Cardiac fibroblast (primary cell): ENCODE results near the gene USP7.
A peak's percentile ranks its signal among the peaks of the same experiment; 100 is the strongest.

Experiments
- DNase-seq, 2 donors: peaks; one replicate each; pipeline versions ENCODE4 v3.0.0 to v3.0.0-alpha.2; 2010; ENCODE audit warnings: low read depth in 2 of 2
- H3K4me3 ChIP-seq, 2 donors: replicated peaks in 1 of 2; 1 replicate in 1 of 2; 2 replicates in 1 of 2; pipeline ENCODE4 v1.5.1; 2011; ENCODE audit warnings: low read depth in 2 of 2, low read length in 2 of 2, mild to moderate bottlenecking in 2 of 2, moderate library complexity in 1 of 2
- TF ChIP-seq, protein P1 (sequence below): IDR thresholded peaks from one replicate; pipeline ENCODE4 v1.5.1; 2011; ENCODE audit warnings: low read depth, mild to moderate bottlenecking, low read length, inconsistent platforms

USP7 gene

GRCh38 chr16:8958344-8959167 is 5.2 kb downstream of the USP7 start:
- DNase-seq: peak; percentile 36 to 65

GRCh38 chr16:8957509-8958157 is 6.1 kb downstream of the USP7 start:
- no peak for DNase-seq
- TF ChIP-seq, protein P1, sequence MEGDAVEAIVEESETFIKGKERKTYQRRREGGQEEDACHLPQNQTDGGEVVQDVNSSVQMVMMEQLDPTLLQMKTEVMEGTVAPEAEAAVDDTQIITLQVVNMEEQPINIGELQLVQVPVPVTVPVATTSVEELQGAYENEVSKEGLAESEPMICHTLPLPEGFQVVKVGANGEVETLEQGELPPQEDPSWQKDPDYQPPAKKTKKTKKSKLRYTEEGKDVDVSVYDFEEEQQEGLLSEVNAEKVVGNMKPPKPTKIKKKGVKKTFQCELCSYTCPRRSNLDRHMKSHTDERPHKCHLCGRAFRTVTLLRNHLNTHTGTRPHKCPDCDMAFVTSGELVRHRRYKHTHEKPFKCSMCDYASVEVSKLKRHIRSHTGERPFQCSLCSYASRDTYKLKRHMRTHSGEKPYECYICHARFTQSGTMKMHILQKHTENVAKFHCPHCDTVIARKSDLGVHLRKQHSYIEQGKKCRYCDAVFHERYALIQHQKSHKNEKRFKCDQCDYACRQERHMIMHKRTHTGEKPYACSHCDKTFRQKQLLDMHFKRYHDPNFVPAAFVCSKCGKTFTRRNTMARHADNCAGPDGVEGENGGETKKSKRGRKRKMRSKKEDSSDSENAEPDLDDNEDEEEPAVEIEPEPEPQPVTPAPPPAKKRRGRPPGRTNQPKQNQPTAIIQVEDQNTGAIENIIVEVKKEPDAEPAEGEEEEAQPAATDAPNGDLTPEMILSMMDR: no peak
- H3K4me3 ChIP-seq: no peak overlapping the region

More at GRCh38 chr16:8958344-8959167, 5.2 kb downstream of the USP7 start:
- peak overlapping the region in 1 of 2 donors; percentile 7 for H3K4me3 ChIP-seq
- TF ChIP-seq, protein P1: no peak

DNA sequence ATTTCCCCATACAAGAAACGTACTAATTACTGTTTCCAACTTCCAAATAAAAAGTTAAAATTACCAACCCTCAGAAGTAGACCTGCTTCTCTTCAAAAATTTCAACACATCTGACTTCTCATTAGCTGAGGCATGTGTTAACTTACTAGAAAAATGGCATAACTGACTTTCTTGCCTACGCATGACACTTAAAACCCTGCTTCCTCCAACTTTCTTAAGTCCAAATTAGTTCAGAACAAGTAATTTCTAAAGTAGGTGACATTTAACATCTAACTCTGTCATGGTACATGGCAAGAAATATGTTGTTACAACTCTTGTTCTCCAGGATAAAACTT is 6.7 kb downstream of the USP7 start:
- no peak overlapping the region for H3K4me3 ChIP-seq
- TF ChIP-seq, protein P1: no peak

DNA sequence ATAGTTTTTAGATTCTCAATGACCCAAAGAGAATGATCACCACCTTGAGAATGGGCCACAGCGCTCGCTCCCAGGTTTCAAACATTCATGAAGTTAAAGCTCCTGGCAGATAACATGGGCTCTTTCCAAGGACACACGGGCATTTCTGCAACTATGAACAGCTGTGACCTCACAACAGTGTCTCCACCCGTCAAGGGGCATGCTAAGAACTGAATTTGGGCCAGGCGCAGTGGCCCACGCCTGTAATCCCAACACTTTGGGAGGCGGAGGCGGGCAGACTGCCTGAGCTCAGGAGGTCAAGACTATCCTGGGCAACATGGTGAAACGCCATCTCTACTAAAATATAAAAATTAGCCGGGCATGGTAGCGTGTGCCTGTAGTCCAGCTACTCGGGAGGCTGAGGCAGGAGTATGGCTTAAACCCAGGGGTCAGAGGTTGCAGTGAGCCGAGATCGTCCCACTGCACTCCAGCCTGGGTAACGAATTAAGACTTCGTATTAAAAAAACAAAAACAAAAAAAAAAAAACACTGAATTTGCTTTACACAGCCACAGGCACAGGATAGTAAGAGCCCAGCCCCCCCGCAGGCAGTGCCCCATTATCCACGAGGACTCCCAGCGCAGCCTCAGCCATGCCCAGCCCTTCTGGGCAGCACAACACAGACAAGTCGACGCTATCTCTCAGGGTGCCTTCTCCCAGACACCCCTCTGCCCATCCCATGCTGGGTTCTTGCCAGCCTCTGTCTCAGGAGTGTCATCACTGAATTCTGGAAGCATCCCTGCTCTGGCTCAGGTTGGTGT is 7.2 kb downstream of the USP7 start:
- TF ChIP-seq, protein P1: no peak
- no peak for DNase-seq
- no peak overlapping the region for H3K4me3 ChIP-seq

More for the DNA sequence above, 6.7 kb downstream of the USP7 start:
- no peak for DNase-seq

DNA sequence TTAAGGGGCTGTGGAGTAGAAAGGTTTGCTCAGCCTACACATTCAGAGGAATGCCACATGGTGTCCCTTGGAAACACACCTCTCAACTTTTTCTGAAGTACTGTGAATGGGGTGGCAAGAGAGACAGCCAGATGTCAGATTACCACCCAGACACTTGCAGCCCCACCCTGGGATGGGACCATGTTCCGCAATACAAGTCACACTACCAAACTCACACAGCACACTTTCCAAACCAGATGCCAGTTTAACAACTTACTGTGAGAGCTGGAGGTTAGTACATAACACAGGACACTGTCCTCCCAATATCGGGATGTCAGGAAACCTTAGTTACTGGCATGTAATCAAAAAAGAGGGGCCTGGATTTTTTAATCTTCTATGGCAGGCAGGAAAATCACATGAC is 7.9 kb downstream of the USP7 start:
- H3K4me3 ChIP-seq: no peak overlapping the region
- DNase-seq: no peak
- TF ChIP-seq, protein P1: no peak

DNA sequence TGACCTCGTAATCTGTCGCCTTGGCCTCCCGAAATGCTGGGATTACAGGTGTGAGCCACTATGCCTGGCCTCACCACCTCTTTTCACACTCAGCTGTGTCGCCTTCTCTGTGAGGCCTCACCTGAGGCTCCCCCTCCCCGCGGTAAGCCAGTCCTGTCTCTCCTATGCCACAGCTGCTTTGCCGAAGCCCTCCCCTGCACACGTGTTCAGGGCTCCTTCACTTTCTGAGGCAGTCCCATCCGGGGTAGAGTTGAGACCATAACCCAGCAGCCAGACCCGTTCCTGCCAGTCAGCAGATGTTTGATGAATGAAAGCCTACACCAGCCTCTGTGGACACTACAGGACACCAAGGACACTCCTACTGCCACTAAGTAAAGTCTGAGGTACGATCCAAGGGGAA is 10.6 kb downstream of the USP7 start:
- no peak for DNase-seq
- no peak overlapping the region for H3K4me3 ChIP-seq
- TF ChIP-seq, protein P1: no peak
